ENCODE results near the gene MINDY3.
A peak's percentile ranks its signal among the peaks of the same experiment; 100 is the strongest.
"Not testable (repeated sequence)": the region's sequence is repeated elsewhere in the genome, so short reads cannot be mapped to it uniquely, and the experiment has no call there.

Gene MINDY3

GRCh38 chr10:15780353-15781135 is 79.8 kb downstream of the MINDY3 start:
- no peak for DNase-seq (ENCODE audit: low spot score)

GRCh38 chr10:15775513-15775912 is 84.8 kb downstream of the MINDY3 start:
- DNase-seq (ENCODE audit: low spot score) = no peak

GRCh38 chr10:15774534-15774933 is 85.8 kb downstream of the MINDY3 start:
- not testable (repeated sequence) for DNase-seq (ENCODE audit: low spot score)

GRCh38 chr10:15764892-15765454 is 95.3 kb downstream of the MINDY3 start:
- DNase-seq (ENCODE audit: low spot score) = no peak

GRCh38 chr10:15763006-15763405 is 97.3 kb downstream of the MINDY3 start:
- no peak for DNase-seq (ENCODE audit: low spot score)

GRCh38 chr10:15762239-15762638 is 98.1 kb downstream of the MINDY3 start:
- DNase-seq (ENCODE audit: low spot score) = not testable (repeated sequence)

GRCh38 chr10:15761224-15761623 is 99.1 kb downstream of the MINDY3 start:
- DNase-seq (ENCODE audit: low spot score) = not testable (repeated sequence)

GRCh38 chr10:15760681-15761080 is 99.6 kb downstream of the MINDY3 start:
- no peak for DNase-seq (ENCODE audit: low spot score)

- DNase-seq (ENCODE audit: low spot score) = no peak
Measured at GRCh38 chr10:15759265-15759664, 101.0 kb downstream of the MINDY3 start.

- DNase-seq (ENCODE audit: low spot score) = no peak
Measured at GRCh38 chr10:15758618-15759017, 101.7 kb downstream of the MINDY3 start.

GRCh38 chr10:15754937-15755336 is 105.4 kb downstream of the MINDY3 start:
- DNase-seq (ENCODE audit: low spot score) = no peak

- no peak for DNase-seq (ENCODE audit: low spot score)
Measured at GRCh38 chr10:15751046-15751445, 109.3 kb downstream of the MINDY3 start.

- no peak for DNase-seq (ENCODE audit: low spot score)
Measured at GRCh38 chr10:15748126-15748525, 112.2 kb downstream of the MINDY3 start.

- DNase-seq (ENCODE audit: low spot score) = no peak
Measured at GRCh38 chr10:15747632-15748031, 112.7 kb downstream of the MINDY3 start.

- no peak for DNase-seq (ENCODE audit: low spot score)
Measured at GRCh38 chr10:15745751-15746150, 114.6 kb downstream of the MINDY3 start.

- DNase-seq (ENCODE audit: low spot score) = peak; percentile 20
Measured at GRCh38 chr10:15744217-15744865, 116.0 kb downstream of the MINDY3 start.

- DNase-seq (ENCODE audit: low spot score) = no peak
Measured at GRCh38 chr10:15743443-15743842, 116.9 kb downstream of the MINDY3 start.

GRCh38 chr10:15742836-15743235 is 117.5 kb downstream of the MINDY3 start:
- DNase-seq (ENCODE audit: low spot score) = no peak

GRCh38 chr10:15742102-15742501 is 118.2 kb downstream of the MINDY3 start:
- no peak for DNase-seq (ENCODE audit: low spot score)

GRCh38 chr10:15741581-15741980 is 118.7 kb downstream of the MINDY3 start:
- no peak for DNase-seq (ENCODE audit: low spot score)

- DNase-seq (ENCODE audit: low spot score) = no peak
Measured at GRCh38 chr10:15740261-15740660, 120.0 kb downstream of the MINDY3 start.

- DNase-seq (ENCODE audit: low spot score) = no peak
Measured at GRCh38 chr10:15739254-15739970, 120.9 kb downstream of the MINDY3 start.

Measured in HuH-7.5 (cell line).